H9 (cell line): ENCODE measurements around the gene FARP2. TPM values are rescaled to one million over a fixed set of nuclear protein-coding genes. Genes with fewer than 3 reads are reported as not detected.

Source experiments
- DNase-seq: peaks from one replicate; pipeline ENCODE4 v3.0.0-alpha.2; 2017
- H2AFZ ChIP-seq: one replicate; pipeline ENCODE4 v1.6.1; 2013; ENCODE audit warnings: mild to moderate bottlenecking, low read length, control low read depth, moderate library complexity
- H2AK5ac ChIP-seq: 2 replicates; pipeline ENCODE4 v1.6.1; 2013; ENCODE audit warnings: low read length, control low read depth, mixed read lengths; ENCODE audit not compliant: insufficient read length
- H2BK120ac ChIP-seq: one replicate; pipeline ENCODE4 v1.6.1; 2013; ENCODE audit warnings: low read depth, mild to moderate bottlenecking, low read length, control low read depth, inconsistent platforms; ENCODE audit not compliant: poor library complexity, severe bottlenecking
- H2BK12ac ChIP-seq: 2 replicates; pipeline ENCODE4 v1.6.1; 2013; ENCODE audit warnings: low read length, control low read depth, mixed read lengths, low read depth; ENCODE audit not compliant: insufficient read length
- H2BK15ac ChIP-seq: 2 replicates; pipeline ENCODE4 v1.6.1; 2013; ENCODE audit warnings: low read depth, low read length, control low read depth
- H2BK20ac ChIP-seq: one replicate; pipeline ENCODE4 v1.6.1; 2013; ENCODE audit warnings: low read depth, mild to moderate bottlenecking, low read length, control low read depth, inconsistent platforms; ENCODE audit not compliant: poor library complexity, severe bottlenecking
- H2BK5ac ChIP-seq: 2 replicates; pipeline ENCODE4 v1.6.1; 2013; ENCODE audit warnings: low read length, control low read depth, mixed read lengths; ENCODE audit not compliant: insufficient read length
- H3K14ac ChIP-seq: 2 replicates; pipeline ENCODE4 v1.6.1; 2013; ENCODE audit warnings: low read length, control low read depth; ENCODE audit not compliant: insufficient read depth
- H3K18ac ChIP-seq: 2 replicates; pipeline ENCODE4 v1.6.1; 2013; ENCODE audit warnings: low read depth, mild to moderate bottlenecking, mixed read lengths, low read length, control low read depth; ENCODE audit not compliant: insufficient read length
- H3K23ac ChIP-seq: 2 replicates; pipeline ENCODE4 v1.6.1; 2013; ENCODE audit warnings: low read length, control low read depth, mixed read lengths, low read depth; ENCODE audit not compliant: insufficient read length
- H3K23me2 ChIP-seq: 2 replicates; pipeline ENCODE4 v1.6.1; 2013; ENCODE audit warnings: low read depth, mild to moderate bottlenecking, mixed read lengths, low read length, control low read depth; ENCODE audit not compliant: insufficient read length, poor library complexity, severe bottlenecking
- H3K27ac ChIP-seq: 2 replicates; pipeline ENCODE4 v1.5.1; 2013; ENCODE audit warnings: low read length, control low read depth, mixed read lengths, low read depth; ENCODE audit not compliant: insufficient read length
- H3K27me3 ChIP-seq: 2 replicates; pipeline ENCODE4 v1.6.1; 2013; ENCODE audit warnings: low read length, control low read depth, inconsistent platforms; ENCODE audit not compliant: insufficient read depth
- H3K4ac ChIP-seq: 2 replicates; pipeline ENCODE4 v1.6.1; 2013; ENCODE audit warnings: low read depth, mild to moderate bottlenecking, control low read depth, inconsistent platforms, low read length, moderate library complexity
- H3K4me1 ChIP-seq: 2 replicates; pipeline ENCODE4 v1.6.1; 2013; ENCODE audit warnings: low read length, control low read depth, inconsistent platforms; ENCODE audit not compliant: insufficient read depth
- H3K4me2 ChIP-seq: 2 replicates; pipeline ENCODE4 v1.6.1; 2013; ENCODE audit warnings: low read length, control low read depth, mixed read lengths; ENCODE audit not compliant: insufficient read length, insufficient read depth
- H3K56ac ChIP-seq: 2 replicates; pipeline ENCODE4 v1.6.1; 2013; ENCODE audit warnings: low read depth, mild to moderate bottlenecking, mixed read lengths, low read length, control low read depth; ENCODE audit not compliant: insufficient read length
- H3K79me1 ChIP-seq: 2 replicates; pipeline ENCODE4 v1.6.1; 2013; ENCODE audit warnings: low read depth, mild to moderate bottlenecking, moderate library complexity, low read length, control low read depth, inconsistent platforms; ENCODE audit not compliant: insufficient read depth, poor library complexity, severe bottlenecking
- H3K79me2 ChIP-seq: 2 replicates; pipeline ENCODE4 v1.6.1; 2013; ENCODE audit warnings: low read length, control low read depth, inconsistent platforms; ENCODE audit not compliant: insufficient read depth
- H3K9ac ChIP-seq: 2 replicates; pipeline ENCODE4 v1.6.1; 2013; ENCODE audit warnings: low read length, control low read depth, mixed read lengths; ENCODE audit not compliant: insufficient read length; ENCODE audit errors: extremely low read depth
- H3K9me3 ChIP-seq: one replicate; pipeline ENCODE4 v1.6.1; 2013; ENCODE audit warnings: low read depth, low read length, inconsistent platforms; ENCODE audit not compliant: control insufficient read depth
- H3T11ph ChIP-seq: one replicate; pipeline ENCODE4 v1.6.1; 2013; ENCODE audit warnings: mild to moderate bottlenecking, low read length, control low read depth, inconsistent platforms
- H4K20me1 ChIP-seq: one replicate; pipeline ENCODE4 v1.6.1; 2013; ENCODE audit not compliant: control insufficient read depth, insufficient read length, insufficient read depth
- H4K5ac ChIP-seq: 2 replicates; pipeline ENCODE4 v1.6.1; 2013; ENCODE audit warnings: low read depth, mild to moderate bottlenecking, mixed read lengths, low read length, control low read depth; ENCODE audit not compliant: insufficient read length
- H4K8ac ChIP-seq: replicated peaks from 2 replicates; pipeline ENCODE4 v1.6.1; 2013; ENCODE audit warnings: low read length, control low read depth, mixed read lengths, low read depth; ENCODE audit not compliant: insufficient read length
- H4K91ac ChIP-seq: 2 replicates; pipeline ENCODE4 v1.6.1; 2013; ENCODE audit warnings: low read depth, mild to moderate bottlenecking, moderate library complexity, mixed read lengths, low read length, control low read depth; ENCODE audit not compliant: insufficient read length
- H3K27ac Mint-ChIP-seq, 3 experiments: 2 replicates in 2 of 3; 3 replicates in 1 of 3; pipeline ENCODE4 v1.8.0; 2020 to 2021; ENCODE audit warnings: mixed read lengths in 3 of 3, mild to moderate bottlenecking in 1 of 3, moderate library complexity in 1 of 3
- H3K27me3 Mint-ChIP-seq: 2 replicates; pipeline ENCODE4 v1.8.0; 2021; ENCODE audit warnings: low read depth, mild to moderate bottlenecking, moderate library complexity, mixed read lengths
- H3K36me3 Mint-ChIP-seq, 3 experiments: 2 replicates in 2 of 3; 3 replicates in 1 of 3; pipeline ENCODE4 v1.8.0; 2020 to 2021; ENCODE audit warnings: low read depth in 3 of 3, mixed read lengths in 3 of 3; ENCODE audit not compliant: insufficient read depth in 1 of 3
- H3K4me1 Mint-ChIP-seq, 2 experiments: 2 replicates each; pipeline ENCODE4 v1.8.0; 2020; ENCODE audit warnings: mixed read lengths in 2 of 2
- H3K4me3 Mint-ChIP-seq, 2 experiments: 2 replicates in 1 of 2; 3 replicates in 1 of 2; pipeline ENCODE4 v1.8.0; 2020 to 2021; ENCODE audit warnings: mild to moderate bottlenecking in 2 of 2, mixed read lengths in 2 of 2, moderate library complexity in 1 of 2
- H3K9me3 Mint-ChIP-seq, 2 experiments: 2 replicates in 1 of 2; 3 replicates in 1 of 2; pipeline ENCODE4 v1.8.0; 2020; ENCODE audit warnings: mild to moderate bottlenecking in 2 of 2, mixed read lengths in 2 of 2, moderate library complexity in 1 of 2
- CTCF ChIP-seq: fragments of 200-600 bp; sonication (generic); conservative IDR thresholded peaks from 3 replicates; pipeline ENCODE4 v1.8.0; 2021; ENCODE audit warnings: antibody characterized with exemption, mild to moderate bottlenecking
- WGBS: extraction: QIAGEN DNeasy Blood & Tissue Kit; methylation state at CpG from one replicate; pipeline ENCODE4 v1.1.7; 2013; ENCODE audit warnings: missing lambda C conversion rate, low lambda C conversion rate, mixed read lengths; ENCODE audit not compliant: insufficient read length; ENCODE audit errors: extremely low coverage; 5-methylcytosine and 5-hydroxymethylcytosine counted together
- total RNA-seq: library from RNA; stranded (reverse); gene quantifications from 2 replicates; pipeline ENCODE4 v1.2.1, GENCODE V29; 2021

The FARP2 gene
- total RNA-seq, 1 experiment from 2014 or later: 33.9 TPM

- Mint-ChIP-seq H3K36me3 (no peaks in the 10 kb centered on the region; a peak in 1 of 7 replicates), H3K4me3 (no peak overlapping the region), H3K9me3 (no peaks in the 10 kb centered on the region), H3K4me1 (peaks cover 3 to 5% of the 10 kb centered on the region in 2 experiments; a peak in 2 of 4 replicates), H3K27ac (peak overlapping the region; percentile 14 to 20 (median 19); a peak in 1 of 7 replicates), H3K27me3 (no peaks in the 10 kb centered on the region; the same call in none of the 2 replicates)
- no peaks in the 10 kb centered on the region for H3K4me1 ChIP-seq
- no peak overlapping the region for H2AFZ ChIP-seq
- H4K20me1 ChIP-seq: no peaks in the 10 kb centered on the region
- DNase-seq: no peak
- H3K27me3 ChIP-seq: no peaks in the 10 kb centered on the region
- no peaks in the 10 kb centered on the region for H3K9me3 ChIP-seq
- H3K27ac ChIP-seq: no peak overlapping the region
- H3K4me2 ChIP-seq: no peak overlapping the region
- no peaks in the 10 kb centered on the region for H3K23me2 ChIP-seq
- no peak overlapping the region for H4K8ac ChIP-seq
- H3K14ac ChIP-seq: no peak overlapping the region
- no peak overlapping the region for H3K9ac ChIP-seq
- WGBS: no CpG with 5 or more reads among the region's 19 CpGs
- no peak overlapping the region for H2BK15ac ChIP-seq
- no peak overlapping the region for H4K91ac ChIP-seq
- no peaks in the 10 kb centered on the region for H3K79me2 ChIP-seq
- TF ChIP-seq CTCF: no peak
- no peak overlapping the region for H2BK120ac ChIP-seq
- H3K79me1 ChIP-seq: no peaks in the 10 kb centered on the region
- no peak overlapping the region for H2BK12ac ChIP-seq
- no peak overlapping the region for H2BK5ac ChIP-seq
- no peak overlapping the region for H3T11ph ChIP-seq
- no peak overlapping the region for H4K5ac ChIP-seq
- H3K23ac ChIP-seq: no peak overlapping the region
- H3K18ac ChIP-seq: no peak overlapping the region
- H3K56ac ChIP-seq: no peak overlapping the region
- H2BK20ac ChIP-seq: no peak overlapping the region
- no peak overlapping the region for H3K4ac ChIP-seq
- H2AK5ac ChIP-seq: no peak overlapping the region
These were observed 105.9 kb downstream of the FARP2 start for GRCh38 chr2:241461693-241462677.
